NT2/D1 (cell line): Measurements from ENCODE around the gene RPS14.

Experiments used
- DNase-seq: peaks from one replicate; pipeline ENCODE4 v3.0.0-alpha.2; 2011; ENCODE audit warnings: low read depth, low spot score
- H3K27me3 ChIP-seq: 2 replicates; pipeline ENCODE4 v1.6.0; 2011; ENCODE audit warnings: mild to moderate bottlenecking; ENCODE audit not compliant: insufficient read length, insufficient read depth
- H3K36me3 ChIP-seq: 2 replicates; pipeline ENCODE4 v1.6.1; 2011; ENCODE audit warnings: mild to moderate bottlenecking, low read length, mixed read lengths; ENCODE audit not compliant: insufficient read depth, insufficient read length
- H3K4me1 ChIP-seq: 2 replicates; pipeline ENCODE4 v1.5.1; 2011; ENCODE audit not compliant: insufficient read depth, insufficient read length
- H3K4me3 ChIP-seq: 2 replicates; pipeline ENCODE4 v1.5.1; 2011; ENCODE audit warnings: low read depth; ENCODE audit not compliant: insufficient read length
- H3K9ac ChIP-seq: 2 replicates; pipeline ENCODE4 v1.6.0; 2011; ENCODE audit warnings: low read depth; ENCODE audit not compliant: insufficient read length
- H3K9me3 ChIP-seq: 2 replicates; pipeline ENCODE4 v1.5.1; 2011; ENCODE audit warnings: mild to moderate bottlenecking, low read length; ENCODE audit not compliant: insufficient read depth
- SUZ12 ChIP-seq: IDR thresholded peaks from 2 replicates; pipeline ENCODE4 v1.6.1; 2011; ENCODE audit not compliant: insufficient read length, insufficient read depth; ENCODE audit errors: extremely low read depth
- YY1 ChIP-seq: IDR thresholded peaks from 2 replicates; pipeline ENCODE4 v1.6.1; 2011; ENCODE audit not compliant: insufficient read length, insufficient read depth
- ZNF274 ChIP-seq: IDR thresholded peaks from 2 replicates; pipeline ENCODE4 v1.6.1; 2011; ENCODE audit warnings: mild to moderate bottlenecking, low read depth, low read length

The RPS14 gene

DNA sequence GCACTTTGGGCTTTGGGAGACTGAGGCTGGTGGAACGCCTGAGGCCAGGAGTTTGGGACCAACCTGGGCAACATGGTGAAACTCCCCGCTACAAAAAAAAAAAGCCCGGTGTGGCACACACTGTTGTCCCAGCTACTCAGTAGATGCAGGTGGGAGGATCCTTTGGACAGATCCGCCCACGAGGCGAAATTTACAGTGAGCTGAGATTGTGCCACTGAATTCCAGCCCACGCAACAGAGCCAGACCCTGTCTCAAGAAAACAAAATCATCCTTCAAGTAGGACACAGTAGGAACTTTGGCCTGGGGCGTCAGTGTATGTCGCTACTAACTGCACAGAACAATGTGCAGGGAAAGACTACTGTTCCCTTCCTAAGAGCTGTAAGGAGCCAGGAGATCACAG, 4.8 kb downstream of the RPS14 start:
- DNase-seq = no peak
- Histone ChIP-seq H3K27me3 (no peaks in the 10 kb centered on the region), H3K4me3 (no peak overlapping the region), H3K9me3 (no peaks in the 10 kb centered on the region), H3K9ac (no peak overlapping the region), H3K36me3 (peaks cover 61% of the 10 kb centered on the region), H3K4me1 (peaks cover 5% of the 10 kb centered on the region)
- TF ChIP-seq SUZ12 (no peak), ZNF274 (no peak), YY1 (no peak)

DNA sequence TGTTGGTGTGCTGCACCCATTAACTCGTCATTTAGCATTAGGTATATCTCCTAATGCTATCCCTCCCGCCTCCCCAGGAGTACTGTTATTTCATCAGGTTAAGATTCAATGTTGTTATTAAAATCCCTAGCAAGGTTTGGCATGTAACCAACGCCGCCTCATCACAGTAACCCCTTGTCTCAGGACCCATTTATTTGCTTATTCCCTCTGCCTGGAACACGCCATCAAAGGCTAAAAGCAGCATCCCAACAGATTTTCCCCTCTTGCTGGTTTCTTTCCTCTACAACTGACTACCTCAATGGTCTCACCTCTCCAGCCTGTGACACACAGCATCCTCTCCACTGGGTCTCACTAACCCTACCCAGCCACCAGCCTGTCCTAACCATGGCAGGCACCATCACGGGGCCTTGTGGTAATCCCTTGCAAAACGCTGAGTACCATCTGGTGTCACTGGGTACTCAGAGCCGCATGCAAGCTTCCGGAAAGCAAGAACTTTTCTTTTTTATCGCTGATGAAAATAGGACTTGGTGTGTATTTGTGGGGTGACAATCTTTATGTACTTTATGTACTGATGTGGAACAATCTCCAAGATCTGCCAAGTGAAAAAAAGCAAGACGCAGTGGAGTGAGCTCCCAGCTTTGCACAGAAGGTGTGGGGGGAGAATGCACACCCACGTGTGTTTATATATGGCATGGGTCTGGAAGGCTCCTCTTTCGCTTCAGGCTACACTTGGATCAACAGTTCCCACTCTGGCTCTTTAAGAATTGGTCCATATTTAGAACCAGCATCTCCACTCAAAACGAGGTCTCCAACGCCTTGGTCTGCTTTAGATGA, 6.1 kb downstream of the RPS14 start:
- H3K36me3 ChIP-seq = peaks cover 54% of the 10 kb centered on the region
- H3K27me3 ChIP-seq = no peaks in the 10 kb centered on the region
- TF ChIP-seq SUZ12 (no peak), YY1 (no peak), ZNF274 (no peak)
- no peak for DNase-seq
- H3K4me3 ChIP-seq = no peak overlapping the region
- H3K9me3 ChIP-seq = no peaks in the 10 kb centered on the region
- H3K9ac ChIP-seq = no peak overlapping the region
- H3K4me1 ChIP-seq = peaks cover 5% of the 10 kb centered on the region

GRCh38 chr5:150442699-150443080, 6.8 kb downstream of the RPS14 start:
- no peak overlapping the region for H3K4me3 ChIP-seq
- no peak overlapping the region for H3K9ac ChIP-seq
- H3K27me3 ChIP-seq = no peaks in the 10 kb centered on the region
- no peak for DNase-seq
- peaks cover 46% of the 10 kb centered on the region for H3K36me3 ChIP-seq
- peaks cover 5% of the 10 kb centered on the region for H3K4me1 ChIP-seq
- TF ChIP-seq YY1 (no peak), SUZ12 (no peak), ZNF274 (no peak)
- no peaks in the 10 kb centered on the region for H3K9me3 ChIP-seq

- peaks cover 40% of the 10 kb centered on the region for H3K36me3 ChIP-seq
- no peak overlapping the region for H3K4me3 ChIP-seq
- no peaks in the 10 kb centered on the region for H3K27me3 ChIP-seq
- DNase-seq = no peak
- peaks cover 5% of the 10 kb centered on the region for H3K4me1 ChIP-seq
- no peaks in the 10 kb centered on the region for H3K9me3 ChIP-seq
- H3K9ac ChIP-seq = peak overlapping the region; percentile 42
- no peak for TF ChIP-seq ZNF274
Observed at GRCh38 chr5:150441813-150442698, 7.5 kb downstream of the RPS14 start.

DNA sequence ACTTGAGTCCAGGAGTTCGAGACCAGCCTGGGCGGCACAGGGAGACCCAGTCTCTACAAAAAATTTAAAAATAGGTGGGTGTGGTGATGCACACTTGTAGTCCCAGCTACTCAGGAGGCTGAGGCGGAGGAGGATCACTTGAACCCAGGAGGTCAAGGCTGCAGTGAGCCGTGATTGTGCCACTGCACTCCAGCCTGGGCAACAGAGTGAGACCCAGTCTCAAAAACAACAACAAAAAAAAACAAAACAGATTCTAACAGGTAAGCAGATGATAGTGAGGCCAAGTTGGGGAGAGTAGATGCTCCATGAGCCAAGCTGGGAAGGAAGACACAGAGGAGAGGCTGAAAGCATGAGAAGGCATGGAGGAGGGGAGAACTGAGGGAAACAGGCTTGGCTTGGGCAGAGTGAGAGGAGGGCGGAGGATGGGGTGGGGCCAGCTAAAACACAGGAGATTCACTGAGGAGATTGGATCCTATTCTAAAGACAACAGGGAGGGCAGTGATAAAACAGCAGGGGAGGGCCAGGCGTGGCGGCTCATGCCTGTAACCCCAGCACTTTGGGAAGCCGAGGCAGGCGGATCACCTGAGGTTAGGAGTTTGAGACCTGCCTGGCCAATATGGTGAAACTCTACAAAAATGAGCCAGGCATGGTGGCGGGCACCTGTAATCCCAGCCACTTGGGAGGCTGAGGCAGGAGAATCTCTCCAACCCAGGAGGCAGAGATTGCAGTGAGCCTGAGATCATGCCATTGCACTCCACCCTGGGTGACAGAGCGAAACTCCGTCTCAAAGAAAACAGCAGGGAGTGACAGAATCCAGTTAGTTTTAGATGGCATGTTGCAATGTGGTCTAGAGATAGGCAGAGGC, 8.4 kb downstream of the RPS14 start:
- no peak for DNase-seq
- H3K9ac ChIP-seq = no peak overlapping the region
- no peaks in the 10 kb centered on the region for H3K9me3 ChIP-seq

DNA sequence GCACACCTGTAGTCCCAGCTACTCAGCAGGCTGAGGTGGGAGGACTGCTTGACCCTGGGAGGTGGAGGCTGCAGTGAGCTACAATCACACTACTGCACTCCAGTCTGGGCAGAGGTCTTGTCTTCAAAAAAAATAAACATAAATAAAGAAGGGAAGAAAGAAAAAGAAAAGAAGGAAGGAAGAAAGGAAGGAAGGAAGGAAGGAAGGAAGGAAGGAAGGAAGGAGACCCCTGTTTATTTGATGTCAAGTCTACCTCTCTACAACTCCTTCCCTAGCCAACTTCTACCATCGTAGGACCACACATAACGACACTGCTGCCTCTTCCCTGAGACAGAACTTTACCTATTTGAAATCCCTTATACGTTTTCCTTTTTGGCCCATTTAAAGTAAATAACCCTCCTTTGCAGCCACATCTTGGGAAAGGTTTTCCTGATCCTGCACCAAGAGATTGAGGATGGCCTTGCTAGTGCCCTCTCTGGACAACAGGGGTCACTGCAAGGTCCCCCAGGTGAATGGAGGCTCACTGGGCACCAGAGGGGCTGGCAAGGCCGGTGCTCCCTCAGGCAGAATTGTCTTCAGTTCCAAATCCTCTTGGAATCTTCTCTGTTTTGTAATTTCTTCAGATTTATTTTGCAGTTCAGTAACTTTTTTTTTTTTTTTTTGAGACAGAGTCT, 10.5 kb downstream of the RPS14 start:
- Histone ChIP-seq H3K9ac (no peak overlapping the region), H3K36me3 (peaks cover 9% of the 10 kb centered on the region), H3K27me3 (no peaks in the 10 kb centered on the region), H3K4me3 (no peak overlapping the region), H3K4me1 (no peaks in the 10 kb centered on the region), H3K9me3 (no peaks in the 10 kb centered on the region)
- TF ChIP-seq SUZ12 = no peak
- DNase-seq = no peak

More for the DNA sequence above, 8.4 kb downstream of the RPS14 start:
- Histone ChIP-seq H3K36me3 (peaks cover 31% of the 10 kb centered on the region), H3K4me3 (no peak overlapping the region), H3K4me1 (peaks cover 5% of the 10 kb centered on the region), H3K27me3 (no peaks in the 10 kb centered on the region)
- TF ChIP-seq ZNF274 = no peak
- TF ChIP-seq SUZ12 = no peak
- no peak for TF ChIP-seq YY1
